Endothelial cell of umbilical vein (primary cell): Measurements from ENCODE around the gene SPTLC3. TPM values are rescaled to one million over a fixed set of nuclear protein-coding genes. Genes with fewer than 3 reads are reported as not detected.

Source experiments
- BruUV-seq: library from RNA; stranded (reverse); fragments of 400-500 nt; replicated peaks from 2 replicates; lab custom pipeline; 2021; lab: Mats Ljungman, UMichigan
- CTCF ChIA-PET: fragments of 300-600, 350-600 bp; sonication (Branson Sonifier 250); formaldehyde crosslinking; loops from one replicate; lab custom pipeline; 2021; ENCODE audit warnings: antibody characterized with exemption, inconsistent platforms; lab: Charles Lee
- POLR2A ChIA-PET: fragments of 300-600, 350-600 bp; sonication (Branson Sonifier 250); formaldehyde crosslinking; loops from one replicate; lab custom pipeline; 2021; ENCODE audit warnings: antibody characterized with exemption, inconsistent platforms; lab: Charles Lee
- DNase-seq: peaks from one replicate; pipeline ENCODE4 v3.0.0-alpha.2; 2011; ENCODE audit warnings: low read depth, low spot score
- FAIRE-seq: peaks from 2 replicates; lab custom pipeline; 2011; peaks lifted over from hg19 to GRCh38; lab: Jason Lieb, UNC
- H2AFZ ChIP-seq: 2 replicates; pipeline ENCODE4 v1.6.0; 2012; ENCODE audit warnings: low read depth, low read length, control low read depth, inconsistent platforms
- H3K27ac ChIP-seq: 2 replicates; pipeline ENCODE4 v1.5.1; 2011; ENCODE audit warnings: low read depth, mild to moderate bottlenecking, control low read depth, low read length, moderate library complexity; ENCODE audit not compliant: insufficient read depth
- H3K27me3 ChIP-seq, 2 experiments: 2 replicates each; pipeline versions ENCODE4 v1.6.0 to v1.6.1; 2011; ENCODE audit warnings: low read length in 2 of 2, mixed read lengths in 1 of 2; ENCODE audit not compliant: control insufficient read depth in 2 of 2, insufficient read depth in 2 of 2
- H3K36me3 ChIP-seq, 2 experiments: 2 replicates in 1 of 2; 3 replicates in 1 of 2; pipeline ENCODE4 v1.5.1; 2011; ENCODE audit warnings: low read length in 2 of 2, mild to moderate bottlenecking in 1 of 2, moderate library complexity in 1 of 2; ENCODE audit not compliant: control insufficient read depth in 2 of 2, insufficient read depth in 2 of 2; ENCODE audit errors: extremely low read depth in 1 of 2
- H3K4me1 ChIP-seq: 3 replicates; pipeline ENCODE4 v1.5.1; 2011; ENCODE audit warnings: mild to moderate bottlenecking, low read length; ENCODE audit not compliant: control insufficient read depth, insufficient read depth; ENCODE audit errors: extremely low read depth
- H3K4me2 ChIP-seq: 2 replicates; pipeline ENCODE4 v1.6.1; 2011; ENCODE audit warnings: low read length, control low read depth, mixed read lengths; ENCODE audit not compliant: insufficient read depth
- H3K4me3 ChIP-seq, 3 experiments: fragments of 200-600 bp in 1 of 3; sonication (generic), shearing (Covaris generic) in 1 of 3; replicated peaks in 1 of 3; 2 replicates each; pipeline ENCODE4 v1.5.1; 2011 to 2016; ENCODE audit warnings: control low read depth in 3 of 3, low read length in 3 of 3, mild to moderate bottlenecking in 2 of 3, inconsistent platforms in 1 of 3, low read depth in 1 of 3, moderate library complexity in 1 of 3; ENCODE audit not compliant: insufficient read depth in 1 of 3
- H3K79me2 ChIP-seq: 2 replicates; pipeline ENCODE4 v1.6.0; 2012; ENCODE audit warnings: low read length, inconsistent platforms; ENCODE audit not compliant: control insufficient read depth, insufficient read depth
- H3K9ac ChIP-seq: replicated peaks from 2 replicates; pipeline ENCODE3; 2011; ENCODE audit warnings: low read length, control low read depth; ENCODE audit not compliant: insufficient read depth; ENCODE audit errors: extremely low read depth
- H3K9me1 ChIP-seq: replicated peaks from 3 replicates; pipeline ENCODE4 v1.6.0; 2011; ENCODE audit warnings: mild to moderate bottlenecking, low read length; ENCODE audit not compliant: control insufficient read depth, insufficient read depth; ENCODE audit errors: extremely low read depth
- H3K9me3 ChIP-seq: replicated peaks from 2 replicates; pipeline ENCODE4 v1.5.1; 2012; ENCODE audit warnings: low read length, inconsistent platforms; ENCODE audit not compliant: control insufficient read depth, insufficient read depth
- H4K20me1 ChIP-seq: replicated peaks from 2 replicates; pipeline ENCODE3; 2011; ENCODE audit warnings: mild to moderate bottlenecking, low read length; ENCODE audit not compliant: control insufficient read depth, insufficient read depth; ENCODE audit errors: extremely low read depth
- EZH2 ChIP-seq: IDR thresholded peaks from 2 replicates; pipeline ENCODE4 v1.6.1; 2012; ENCODE audit warnings: borderline replicate concordance, low read depth, mild to moderate bottlenecking, moderate library complexity, low read length, inconsistent platforms; ENCODE audit not compliant: severe bottlenecking
- FOS ChIP-seq: IDR thresholded peaks from 2 replicates; pipeline ENCODE4 v1.6.1; 2011; ENCODE audit warnings: mild to moderate bottlenecking, low read length, moderate library complexity, borderline replicate concordance; ENCODE audit not compliant: insufficient read depth
- GATA2 ChIP-seq: IDR thresholded peaks from 2 replicates; pipeline ENCODE4 v1.7.0; 2011; ENCODE audit warnings: low read depth, mild to moderate bottlenecking, moderate library complexity, mixed read lengths, low read length; ENCODE audit not compliant: insufficient read length, insufficient read depth
- JUN ChIP-seq: IDR thresholded peaks from 2 replicates; pipeline ENCODE4 v1.6.1; 2011; ENCODE audit warnings: borderline replicate concordance, low read depth; ENCODE audit not compliant: insufficient read length, insufficient read depth
- MYC ChIP-seq: IDR thresholded peaks from one replicate; pipeline ENCODE4 v1.6.1; 2011; ENCODE audit warnings: mild to moderate bottlenecking, low read depth, low read length
- POLR2A ChIP-seq: IDR thresholded peaks from 2 replicates; pipeline ENCODE4 v1.6.1; 2012; ENCODE audit warnings: low read depth, mild to moderate bottlenecking, control low read depth, low read length
- POLR2AphosphoS5 ChIP-seq: IDR thresholded peaks from 2 replicates; pipeline ENCODE4 v1.6.1; 2012; ENCODE audit warnings: low read depth, mild to moderate bottlenecking, control low read depth, low read length, moderate library complexity; ENCODE audit not compliant: insufficient read depth
- dilution Hi-C: fragments of 300-500 bp; cut with MboI; formaldehyde crosslinking; loops from one replicate; pipeline ENCODE4 v1.15.0; 2019; ENCODE audit warnings: low sequenced_read_pairs; ENCODE audit not compliant: extremely low pct_ligation_motif_present
- intact Hi-C: fragments of 100-400 bp; cut with micrococcal nuclease; formaldehyde crosslinking; loops from one replicate; pipeline ENCODE4 v1.10.0; 2022
- polyA plus RNA-seq, 4 experiments: library from polyadenylated mRNA; depleted of rRNA in 3 of 4; stranded (reverse) in 3 of 4; unstranded in 1 of 4; fragments of >200 nt; gene quantifications; 2 replicates each; pipeline versions ENCODE4 v1.2.1 to v1.2.3, GENCODE V29; 2011 to 2012; ENCODE audit warnings: missing spikeins in 1 of 4
- total RNA-seq: library from RNA; stranded (reverse); gene quantifications from 2 replicates; pipeline ENCODE4 v1.2.3, GENCODE V29; 2021
- TF ChIP-seq, protein P1 (sequence below): IDR thresholded peaks from 2 replicates; pipeline ENCODE4 v1.6.1; 2011; ENCODE audit not compliant: insufficient read depth, insufficient read length
- TF ChIP-seq, protein P2 (sequence below), 2 donors: IDR thresholded peaks; 1 replicate in 1 of 2; 2 replicates in 1 of 2; pipeline ENCODE4 v1.5.1; 2011; ENCODE audit warnings: low read length in 2 of 2, mild to moderate bottlenecking in 2 of 2, moderate library complexity in 2 of 2, control low read depth in 1 of 2, inconsistent platforms in 1 of 2, low read depth in 1 of 2; ENCODE audit not compliant: insufficient read depth in 1 of 2; ENCODE audit errors: extremely low read depth in 1 of 2

The SPTLC3 gene
- total and polyA plus RNA-seq, 2 donors (not counting 3 experiments of a cell fraction or from before 2014, with no cell fraction given), result 0.29 to 0.35 TPM

GRCh38 chr20:13148402-13148801 is 139.6 kb downstream of the SPTLC3 start:
- no peak overlapping the region for H2AFZ ChIP-seq
- dilution Hi-C loops (no loop called here), intact Hi-C loops (no loop called here)
- DNase-seq, result no peak
- no peaks in the 10 kb centered on the region for H3K9me3 ChIP-seq
- H3K9ac ChIP-seq, result no peak overlapping the region
- no TSS peak for BruUV-seq
- no peaks in the 10 kb centered on the region for H3K27me3 ChIP-seq
- ChIA-PET CTCF (no interaction called here), POLR2A (no interaction called here)
- H4K20me1 ChIP-seq, result no peaks in the 10 kb centered on the region
- H3K4me1 ChIP-seq, result no peaks in the 10 kb centered on the region
- TF ChIP-seq POLR2AphosphoS5, result no peak
- TF ChIP-seq FOS, result no peak
- no peak for TF ChIP-seq EZH2
- TF ChIP-seq MYC, result no peak
- no peak for TF ChIP-seq POLR2A
- TF ChIP-seq JUN, result no peak
- TF ChIP-seq, protein P1, sequence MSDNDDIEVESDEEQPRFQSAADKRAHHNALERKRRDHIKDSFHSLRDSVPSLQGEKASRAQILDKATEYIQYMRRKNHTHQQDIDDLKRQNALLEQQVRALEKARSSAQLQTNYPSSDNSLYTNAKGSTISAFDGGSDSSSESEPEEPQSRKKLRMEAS, result no peak
- TF ChIP-seq, protein P2, sequence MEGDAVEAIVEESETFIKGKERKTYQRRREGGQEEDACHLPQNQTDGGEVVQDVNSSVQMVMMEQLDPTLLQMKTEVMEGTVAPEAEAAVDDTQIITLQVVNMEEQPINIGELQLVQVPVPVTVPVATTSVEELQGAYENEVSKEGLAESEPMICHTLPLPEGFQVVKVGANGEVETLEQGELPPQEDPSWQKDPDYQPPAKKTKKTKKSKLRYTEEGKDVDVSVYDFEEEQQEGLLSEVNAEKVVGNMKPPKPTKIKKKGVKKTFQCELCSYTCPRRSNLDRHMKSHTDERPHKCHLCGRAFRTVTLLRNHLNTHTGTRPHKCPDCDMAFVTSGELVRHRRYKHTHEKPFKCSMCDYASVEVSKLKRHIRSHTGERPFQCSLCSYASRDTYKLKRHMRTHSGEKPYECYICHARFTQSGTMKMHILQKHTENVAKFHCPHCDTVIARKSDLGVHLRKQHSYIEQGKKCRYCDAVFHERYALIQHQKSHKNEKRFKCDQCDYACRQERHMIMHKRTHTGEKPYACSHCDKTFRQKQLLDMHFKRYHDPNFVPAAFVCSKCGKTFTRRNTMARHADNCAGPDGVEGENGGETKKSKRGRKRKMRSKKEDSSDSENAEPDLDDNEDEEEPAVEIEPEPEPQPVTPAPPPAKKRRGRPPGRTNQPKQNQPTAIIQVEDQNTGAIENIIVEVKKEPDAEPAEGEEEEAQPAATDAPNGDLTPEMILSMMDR (IDR thresholded peaks at IDR 0.05; ENCODE audit: extremely low read depth in 1 of 2, insufficient read depth in 1 of 2, low read depth in 1 of 2, low read length in 2 of 2), result no peak
- TF ChIP-seq GATA2, result no peak
- H3K27ac ChIP-seq, result no peak overlapping the region
- FAIRE-seq, result no peak
- no peak overlapping the region for H3K4me2 ChIP-seq
- H3K36me3 ChIP-seq, result no peaks in the 10 kb centered on the region
- H3K4me3 ChIP-seq, result no peak overlapping the region
- no peaks in the 10 kb centered on the region for H3K9me1 ChIP-seq
- H3K79me2 ChIP-seq, result no peaks in the 10 kb centered on the region
